Ishikawa (cell line): ENCODE data around the gene TMEM45A.

Experiments
- CEBPB ChIP-seq: IDR thresholded peaks from 2 replicates; pipeline ENCODE4 v1.6.1; 2012
- CREB1 ChIP-seq: IDR thresholded peaks from 2 replicates; pipeline ENCODE4 v1.6.1; 2012; ENCODE audit warnings: low read depth
- EGR1 ChIP-seq: IDR thresholded peaks from 2 replicates; pipeline ENCODE4 v1.6.1; 2012
- EP300 ChIP-seq: IDR thresholded peaks from 2 replicates; pipeline ENCODE4 v1.6.1; 2012; ENCODE audit warnings: borderline replicate concordance
- FOXM1 ChIP-seq: IDR thresholded peaks from 2 replicates; pipeline ENCODE4 v1.6.1; 2012; ENCODE audit warnings: low read depth, borderline replicate concordance
- NFIC ChIP-seq: IDR thresholded peaks from 2 replicates; pipeline ENCODE4 v1.6.1; 2012
- RAD21 ChIP-seq: IDR thresholded peaks from 2 replicates; pipeline ENCODE4 v1.6.1; 2012; ENCODE audit warnings: low read depth
- TAF1 ChIP-seq: IDR thresholded peaks from 2 replicates; pipeline ENCODE4 v1.6.1; 2012; ENCODE audit warnings: low read depth, mild to moderate bottlenecking
- TCF12 ChIP-seq: IDR thresholded peaks from 2 replicates; pipeline ENCODE4 v1.6.1; 2012; ENCODE audit warnings: low read depth
- TEAD4 ChIP-seq: IDR thresholded peaks from 2 replicates; pipeline ENCODE4 v1.6.1; 2012
- YY1 ChIP-seq: IDR thresholded peaks from 2 replicates; pipeline ENCODE4 v1.6.1; 2012; ENCODE audit warnings: low read depth
- ZBTB7A ChIP-seq: IDR thresholded peaks from 2 replicates; pipeline ENCODE4 v1.6.1; 2012; ENCODE audit warnings: low read depth
- TF ChIP-seq, protein P1 (sequence below): IDR thresholded peaks from 2 replicates; pipeline ENCODE4 v1.6.1; 2012; ENCODE audit warnings: low read depth, mild to moderate bottlenecking
- TF ChIP-seq, protein P2 (sequence below): IDR thresholded peaks from 2 replicates; pipeline ENCODE4 v1.6.1; 2012
- TF ChIP-seq, protein P3 (sequence below): IDR thresholded peaks from 2 replicates; pipeline ENCODE4 v1.6.1; 2012

TMEM45A gene

DNA sequence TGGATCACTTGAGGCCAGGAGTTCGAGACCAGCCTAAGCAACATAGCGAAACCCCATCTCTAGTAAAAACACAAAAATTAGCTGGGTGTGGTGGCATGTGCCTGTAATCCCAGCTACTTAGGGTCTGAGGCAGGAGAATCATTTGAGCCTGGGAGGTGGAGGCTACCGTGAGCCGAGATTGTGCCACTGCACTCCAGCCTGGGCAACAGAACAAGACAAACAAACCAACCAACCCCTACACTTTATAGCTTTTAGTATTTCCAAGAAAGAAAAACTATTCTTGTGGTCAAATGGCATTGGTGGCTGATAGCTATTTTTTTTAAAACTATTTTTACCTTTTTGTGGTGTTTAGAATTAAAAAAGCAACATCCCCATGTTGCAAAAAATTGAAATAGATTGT lies 7.2 kb downstream of the TMEM45A start:
- no peak for TF ChIP-seq CREB1
- TF ChIP-seq TAF1, result no peak
- no peak for TF ChIP-seq TCF12
- TF ChIP-seq, protein P1, sequence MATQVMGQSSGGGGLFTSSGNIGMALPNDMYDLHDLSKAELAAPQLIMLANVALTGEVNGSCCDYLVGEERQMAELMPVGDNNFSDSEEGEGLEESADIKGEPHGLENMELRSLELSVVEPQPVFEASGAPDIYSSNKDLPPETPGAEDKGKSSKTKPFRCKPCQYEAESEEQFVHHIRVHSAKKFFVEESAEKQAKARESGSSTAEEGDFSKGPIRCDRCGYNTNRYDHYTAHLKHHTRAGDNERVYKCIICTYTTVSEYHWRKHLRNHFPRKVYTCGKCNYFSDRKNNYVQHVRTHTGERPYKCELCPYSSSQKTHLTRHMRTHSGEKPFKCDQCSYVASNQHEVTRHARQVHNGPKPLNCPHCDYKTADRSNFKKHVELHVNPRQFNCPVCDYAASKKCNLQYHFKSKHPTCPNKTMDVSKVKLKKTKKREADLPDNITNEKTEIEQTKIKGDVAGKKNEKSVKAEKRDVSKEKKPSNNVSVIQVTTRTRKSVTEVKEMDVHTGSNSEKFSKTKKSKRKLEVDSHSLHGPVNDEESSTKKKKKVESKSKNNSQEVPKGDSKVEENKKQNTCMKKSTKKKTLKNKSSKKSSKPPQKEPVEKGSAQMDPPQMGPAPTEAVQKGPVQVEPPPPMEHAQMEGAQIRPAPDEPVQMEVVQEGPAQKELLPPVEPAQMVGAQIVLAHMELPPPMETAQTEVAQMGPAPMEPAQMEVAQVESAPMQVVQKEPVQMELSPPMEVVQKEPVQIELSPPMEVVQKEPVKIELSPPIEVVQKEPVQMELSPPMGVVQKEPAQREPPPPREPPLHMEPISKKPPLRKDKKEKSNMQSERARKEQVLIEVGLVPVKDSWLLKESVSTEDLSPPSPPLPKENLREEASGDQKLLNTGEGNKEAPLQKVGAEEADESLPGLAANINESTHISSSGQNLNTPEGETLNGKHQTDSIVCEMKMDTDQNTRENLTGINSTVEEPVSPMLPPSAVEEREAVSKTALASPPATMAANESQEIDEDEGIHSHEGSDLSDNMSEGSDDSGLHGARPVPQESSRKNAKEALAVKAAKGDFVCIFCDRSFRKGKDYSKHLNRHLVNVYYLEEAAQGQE, result no peak

DNA sequence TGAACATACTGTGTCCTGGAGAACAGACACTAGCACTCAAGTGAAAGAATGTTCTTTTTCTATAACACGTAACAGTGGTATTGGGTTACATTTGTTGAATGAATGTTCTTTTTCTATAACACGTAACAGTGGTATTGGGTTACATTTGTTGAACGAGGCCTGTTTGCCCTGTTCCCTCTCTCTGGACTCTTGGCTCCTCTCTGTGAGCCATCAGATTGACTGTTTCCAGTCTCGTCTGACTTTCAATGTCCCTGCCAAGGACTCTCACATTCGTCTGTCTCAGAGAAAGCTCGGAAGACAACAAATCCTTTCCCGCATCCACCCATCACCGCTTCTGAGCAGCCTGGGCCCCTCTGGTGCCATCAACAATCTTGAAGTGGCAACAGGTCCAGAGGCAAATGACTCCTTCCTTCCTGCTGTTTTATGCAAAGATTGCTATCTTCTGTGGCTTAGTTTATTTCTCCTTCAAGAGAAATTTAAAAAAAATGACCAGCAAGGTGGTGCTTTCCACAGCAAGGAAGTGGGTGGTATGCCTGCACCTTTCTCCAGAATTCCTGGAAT lies 8.0 kb downstream of the TMEM45A start:
- TF ChIP-seq TAF1 (no peak), ZBTB7A (no peak), RAD21 (no peak), YY1 (no peak), TEAD4 (no peak), CREB1 (no peak)
- TF ChIP-seq, protein P2, sequence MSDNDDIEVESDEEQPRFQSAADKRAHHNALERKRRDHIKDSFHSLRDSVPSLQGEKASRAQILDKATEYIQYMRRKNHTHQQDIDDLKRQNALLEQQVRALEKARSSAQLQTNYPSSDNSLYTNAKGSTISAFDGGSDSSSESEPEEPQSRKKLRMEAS, result no peak
- TF ChIP-seq, protein P3, sequence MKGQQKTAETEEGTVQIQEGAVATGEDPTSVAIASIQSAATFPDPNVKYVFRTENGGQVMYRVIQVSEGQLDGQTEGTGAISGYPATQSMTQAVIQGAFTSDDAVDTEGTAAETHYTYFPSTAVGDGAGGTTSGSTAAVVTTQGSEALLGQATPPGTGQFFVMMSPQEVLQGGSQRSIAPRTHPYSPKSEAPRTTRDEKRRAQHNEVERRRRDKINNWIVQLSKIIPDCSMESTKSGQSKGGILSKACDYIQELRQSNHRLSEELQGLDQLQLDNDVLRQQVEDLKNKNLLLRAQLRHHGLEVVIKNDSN, result no peak

DNA sequence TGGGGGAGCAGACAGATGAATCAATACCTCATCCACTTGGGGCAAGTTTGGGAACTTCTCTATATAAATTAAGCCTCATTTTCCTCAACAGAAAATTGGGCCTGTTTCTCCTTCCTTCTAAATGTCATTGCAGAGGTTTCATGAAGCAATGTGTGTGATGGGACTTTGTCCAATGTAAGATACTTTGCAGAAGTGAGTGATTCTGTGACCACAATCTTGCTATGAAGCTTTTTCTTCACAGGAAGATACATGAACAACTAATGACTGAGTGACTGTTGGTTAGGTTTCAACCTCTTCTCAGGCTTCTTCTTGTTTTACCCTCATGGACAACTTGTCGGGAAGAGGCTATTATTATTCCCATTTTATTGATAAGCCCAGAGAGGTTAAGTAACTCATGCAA lies 11.0 kb downstream of the TMEM45A start:
- TF ChIP-seq EP300, result no peak
- no peak for TF ChIP-seq ZBTB7A
- no peak for TF ChIP-seq TEAD4
- no peak for TF ChIP-seq FOXM1
- TF ChIP-seq CEBPB, result no peak
- TF ChIP-seq TAF1, result no peak
- TF ChIP-seq, protein P3, result no peak
- no peak for TF ChIP-seq CREB1
- TF ChIP-seq RAD21, result no peak
- TF ChIP-seq, protein P1, result no peak

DNA sequence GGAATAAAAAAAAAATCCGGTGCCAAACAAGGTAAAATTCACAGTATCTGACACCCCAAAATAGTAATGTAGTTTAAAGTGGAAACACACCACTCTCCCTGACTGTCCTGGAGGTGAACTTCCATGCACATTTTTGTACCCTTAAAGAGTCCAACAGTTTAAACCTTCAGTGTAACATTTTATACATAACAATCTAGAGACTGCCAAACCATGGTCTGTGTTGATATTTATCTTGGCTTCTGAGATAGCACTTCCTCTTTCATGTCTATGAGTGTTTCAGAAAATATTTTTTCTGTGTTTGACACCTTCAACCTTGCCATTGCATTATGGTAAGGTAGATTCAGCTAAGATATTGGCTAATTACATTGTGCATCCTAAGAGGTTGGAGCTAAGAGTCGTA lies 13.9 kb downstream of the TMEM45A start:
- no peak for TF ChIP-seq EGR1
- no peak for TF ChIP-seq FOXM1
- no peak for TF ChIP-seq CREB1
- no peak for TF ChIP-seq YY1
- no peak for TF ChIP-seq NFIC
- TF ChIP-seq, protein P2, result no peak
- no peak for TF ChIP-seq RAD21

DNA sequence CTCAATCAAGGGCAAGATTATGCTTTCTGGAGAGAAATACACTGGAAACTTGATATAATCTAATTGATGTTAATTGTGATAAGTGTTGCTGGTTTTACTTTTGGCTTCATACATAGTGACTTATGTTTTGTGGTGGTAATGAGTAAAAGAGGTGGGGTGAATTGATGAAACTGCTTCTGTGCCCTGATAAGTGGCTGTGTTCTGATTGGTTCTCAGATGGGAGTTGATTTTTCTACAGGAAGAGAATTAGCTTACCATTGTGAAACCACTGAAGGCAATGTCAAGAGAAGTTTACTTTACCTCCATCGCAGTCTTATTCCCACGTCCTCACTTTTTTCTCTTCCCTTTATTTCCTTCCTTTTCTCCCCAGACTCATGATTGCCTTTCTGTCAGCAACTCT lies 23.8 kb downstream of the TMEM45A start:
- TF ChIP-seq, protein P3, result no peak
- TF ChIP-seq EP300 (no peak), YY1 (no peak), CREB1 (no peak), CEBPB (no peak), NFIC (no peak), RAD21 (no peak), TAF1 (no peak), ZBTB7A (no peak), EGR1 (no peak)
- TF ChIP-seq, protein P1, result no peak
